D721Med (cell line): ENCODE results near the gene CNTNAP2.

Experiments
- DNase-seq: peaks from one replicate; pipeline ENCODE4 v3.0.0; 2011; ENCODE audit warnings: low spot score; ENCODE audit not compliant: insufficient read length
- FAIRE-seq: peaks from 2 replicates; lab custom pipeline; 2011; peaks lifted over from hg19 to GRCh38; lab: Jason Lieb, UNC
- TF ChIP-seq, protein P1 (sequence below): IDR thresholded peaks from 2 replicates; pipeline ENCODE4 v1.5.1; 2012; ENCODE audit warnings: mild to moderate bottlenecking, control low read depth; ENCODE audit not compliant: insufficient read depth; ENCODE audit errors: missing control alignments

Gene CNTNAP2

DNA sequence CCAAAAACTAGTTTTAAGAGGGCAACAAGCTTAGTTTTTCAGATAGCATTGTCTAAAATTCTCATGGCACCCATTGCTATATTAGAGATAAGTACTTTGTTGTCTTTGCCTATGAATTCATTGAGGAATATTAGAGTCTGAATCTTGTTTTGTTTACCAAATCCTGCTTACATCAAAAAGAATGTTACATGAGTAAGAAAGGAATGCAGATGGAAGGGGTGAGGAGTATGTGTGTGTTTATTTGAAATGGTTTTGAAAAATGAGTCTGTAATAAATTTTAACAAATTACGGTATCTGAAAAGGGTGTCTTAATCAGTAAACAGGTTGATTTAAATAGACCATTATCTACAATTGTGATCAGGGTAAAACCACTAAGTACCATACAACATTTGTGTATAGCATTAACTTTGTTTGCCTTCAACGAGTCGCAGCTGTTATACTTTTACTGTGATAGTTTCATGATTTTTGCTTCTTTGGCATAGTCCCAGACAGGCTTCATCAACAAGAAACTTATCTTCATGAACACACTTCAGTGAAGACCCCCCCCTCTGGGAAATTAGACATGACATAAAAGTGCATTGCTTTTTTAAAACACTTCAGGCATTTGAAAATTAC, 1290.0 kb downstream of the CNTNAP2 start:
- TF ChIP-seq, protein P1, sequence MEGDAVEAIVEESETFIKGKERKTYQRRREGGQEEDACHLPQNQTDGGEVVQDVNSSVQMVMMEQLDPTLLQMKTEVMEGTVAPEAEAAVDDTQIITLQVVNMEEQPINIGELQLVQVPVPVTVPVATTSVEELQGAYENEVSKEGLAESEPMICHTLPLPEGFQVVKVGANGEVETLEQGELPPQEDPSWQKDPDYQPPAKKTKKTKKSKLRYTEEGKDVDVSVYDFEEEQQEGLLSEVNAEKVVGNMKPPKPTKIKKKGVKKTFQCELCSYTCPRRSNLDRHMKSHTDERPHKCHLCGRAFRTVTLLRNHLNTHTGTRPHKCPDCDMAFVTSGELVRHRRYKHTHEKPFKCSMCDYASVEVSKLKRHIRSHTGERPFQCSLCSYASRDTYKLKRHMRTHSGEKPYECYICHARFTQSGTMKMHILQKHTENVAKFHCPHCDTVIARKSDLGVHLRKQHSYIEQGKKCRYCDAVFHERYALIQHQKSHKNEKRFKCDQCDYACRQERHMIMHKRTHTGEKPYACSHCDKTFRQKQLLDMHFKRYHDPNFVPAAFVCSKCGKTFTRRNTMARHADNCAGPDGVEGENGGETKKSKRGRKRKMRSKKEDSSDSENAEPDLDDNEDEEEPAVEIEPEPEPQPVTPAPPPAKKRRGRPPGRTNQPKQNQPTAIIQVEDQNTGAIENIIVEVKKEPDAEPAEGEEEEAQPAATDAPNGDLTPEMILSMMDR = no peak
- DNase-seq (no peak), FAIRE-seq (peak; percentile 6)

DNA sequence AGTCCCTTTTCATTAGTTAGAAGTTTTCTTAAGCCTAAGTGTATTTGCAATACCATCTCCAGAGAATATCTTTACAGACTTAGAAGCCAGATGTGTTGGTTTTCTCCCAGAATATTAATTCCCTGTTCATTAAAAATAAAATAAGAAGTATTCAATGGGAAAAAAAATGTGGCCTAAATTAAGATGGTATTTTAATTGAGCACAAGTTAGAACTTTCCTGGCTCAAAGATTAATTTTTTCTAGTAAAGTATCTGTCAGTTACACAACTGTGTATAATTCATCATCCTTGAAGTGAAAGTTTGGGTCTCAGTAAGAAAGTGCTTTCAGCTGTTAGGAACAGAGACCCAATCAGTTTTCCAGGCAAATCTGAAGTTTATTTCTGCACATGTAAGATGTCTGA, 1294.5 kb downstream of the CNTNAP2 start:
- TF ChIP-seq, protein P1 = no peak
- DNase-seq = no peak
- no peak for FAIRE-seq

DNA sequence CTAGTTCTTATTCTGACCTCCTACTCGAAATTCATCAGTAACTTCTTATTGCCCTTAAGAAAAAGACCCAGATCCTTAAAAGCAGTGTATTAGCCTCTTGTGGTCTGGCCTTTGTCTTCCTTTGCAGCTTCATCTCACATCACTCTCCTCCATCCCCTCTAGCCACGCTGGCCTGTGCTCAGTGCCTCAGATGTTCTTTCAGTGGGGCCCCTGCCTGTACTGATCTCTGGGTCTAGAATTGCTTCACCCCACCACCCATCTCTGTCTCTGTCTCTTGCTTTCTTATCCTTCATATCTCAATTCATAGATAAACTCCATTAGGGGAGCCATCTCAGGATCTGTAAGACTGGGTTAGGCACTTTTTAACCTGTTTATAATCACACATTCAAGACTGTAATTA, 1295.5 kb downstream of the CNTNAP2 start:
- no peak for FAIRE-seq

DNA sequence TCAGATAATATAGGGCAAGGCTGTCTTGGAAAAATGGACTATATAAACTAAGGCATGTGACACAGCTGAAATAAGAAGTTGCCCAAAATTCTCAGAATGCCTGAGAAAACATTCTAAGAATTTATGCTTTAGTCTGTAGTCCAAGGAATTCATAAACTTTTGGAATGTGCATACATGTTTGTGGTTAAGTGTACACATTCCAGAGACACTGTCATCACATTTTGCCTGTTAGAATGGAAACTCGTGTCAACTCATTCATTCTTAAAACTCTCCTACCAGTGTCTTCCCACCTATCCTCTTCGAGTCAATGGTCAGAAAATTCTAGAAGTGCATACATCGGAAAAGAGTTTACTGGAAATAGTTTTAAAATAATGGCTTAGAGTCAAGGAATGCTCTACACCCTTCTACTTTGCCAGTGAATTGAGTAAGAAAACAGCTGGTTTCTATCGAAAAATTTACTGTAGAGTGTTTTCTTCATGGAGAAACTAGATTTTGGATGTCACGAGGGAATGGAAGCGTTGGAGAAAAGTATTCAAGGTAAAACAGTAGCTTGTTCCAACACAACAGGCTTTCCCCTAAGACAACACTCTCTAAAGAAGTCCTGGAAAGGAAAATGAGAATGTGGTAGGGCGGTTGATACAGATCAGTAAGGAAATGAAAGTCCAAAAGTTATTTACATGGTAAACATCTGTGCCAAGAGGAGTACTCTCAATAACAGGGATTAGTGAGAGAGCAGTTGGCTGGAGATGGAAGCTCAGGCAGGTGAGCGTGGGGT, 1296.4 kb downstream of the CNTNAP2 start:
- DNase-seq (no peak), FAIRE-seq (no peak)
- TF ChIP-seq, protein P1 = no peak

More for the DNA sequence above, 1295.5 kb downstream of the CNTNAP2 start:
- TF ChIP-seq, protein P1 = no peak
- DNase-seq = no peak

DNA sequence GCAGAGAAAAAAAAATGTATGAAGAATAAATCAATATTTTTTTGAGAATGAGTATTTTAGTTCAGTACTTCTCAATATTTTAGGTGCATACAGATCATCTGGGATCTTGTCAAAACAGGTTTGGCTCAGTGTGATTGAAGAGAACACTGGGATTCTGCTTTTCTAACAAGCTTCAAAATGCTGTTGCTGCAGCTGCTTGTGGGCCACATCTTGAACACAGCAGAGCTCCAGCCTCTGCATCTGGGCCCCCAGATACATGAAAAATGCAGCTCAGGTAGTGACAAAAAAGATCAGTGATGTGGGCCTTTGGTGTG, 1296.9 kb downstream of the CNTNAP2 start:
- no peak for FAIRE-seq
- TF ChIP-seq, protein P1 = no peak
- no peak for DNase-seq

DNA sequence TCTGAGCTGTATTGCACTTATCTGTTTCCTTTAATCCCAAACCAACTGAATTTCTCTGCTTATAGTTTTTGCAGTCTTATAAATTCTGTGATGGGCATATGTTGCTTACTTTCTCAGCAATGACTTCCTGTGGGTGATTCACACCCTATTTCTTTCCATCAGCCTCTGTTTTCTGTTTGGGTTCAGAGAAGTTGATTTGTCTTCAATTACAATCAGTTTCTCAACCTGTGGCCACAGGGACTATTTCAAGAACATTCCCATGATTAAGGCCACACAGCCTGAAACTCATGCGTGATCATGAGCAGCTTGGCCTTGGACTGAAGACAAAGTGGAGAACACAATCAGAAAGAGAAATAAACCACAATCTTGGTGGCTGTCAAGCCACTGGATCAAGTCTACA, 1299.4 kb downstream of the CNTNAP2 start:
- DNase-seq (no peak), FAIRE-seq (no peak)
- TF ChIP-seq, protein P1 = no peak

DNA sequence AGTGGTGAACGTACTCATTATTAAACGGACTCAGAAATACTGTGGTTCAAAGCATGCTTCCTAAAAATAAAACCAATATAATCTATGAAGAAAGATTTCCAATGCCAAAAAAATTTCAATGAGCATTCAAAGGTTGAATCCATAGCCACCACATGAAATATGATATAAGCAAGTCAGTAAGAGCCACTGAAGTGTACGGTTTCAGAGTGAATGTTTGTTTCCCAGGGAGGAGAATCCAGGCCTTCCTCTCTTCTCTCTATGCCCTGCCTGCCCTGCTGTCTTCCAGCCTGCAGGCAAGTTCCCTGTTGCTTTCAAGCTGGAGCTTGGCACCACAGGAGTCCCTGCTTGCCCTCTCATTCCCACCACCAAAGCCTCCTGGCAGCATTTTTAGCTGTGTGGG, 1302.4 kb downstream of the CNTNAP2 start:
- DNase-seq = no peak
- TF ChIP-seq, protein P1 = no peak
- FAIRE-seq = no peak
